Liver (tissue), 9 donors: ENCODE results near the gene C1orf50. TPM values are rescaled to one million over a fixed set of nuclear protein-coding genes. Genes with fewer than 3 reads are reported as not detected.

ENCODE experiments used
- DNase-seq: peaks from one replicate; pipeline ENCODE4 v3.0.0-alpha.2; 2017; ENCODE audit warnings: low spot score
- H3K27ac ChIP-seq, 2 donors: one replicate each; pipeline ENCODE4 v1.7.0; 2013; ENCODE audit warnings: inconsistent platforms in 2 of 2, low read length in 2 of 2, control low read depth in 1 of 2, low read depth in 1 of 2, mild to moderate bottlenecking in 1 of 2
- H3K27me3 ChIP-seq, 4 donors: one replicate each; pipeline versions ENCODE4 v1.6.1 to v1.7.0; 2013; ENCODE audit warnings: low read length in 3 of 4, inconsistent platforms in 1 of 4, mild to moderate bottlenecking in 1 of 4, moderate library complexity in 1 of 4; ENCODE audit not compliant: control insufficient read depth in 4 of 4, insufficient read depth in 4 of 4
- H3K36me3 ChIP-seq, 4 donors: one replicate each; pipeline versions ENCODE4 v1.6.1 to v1.7.0; 2013; ENCODE audit warnings: low read length in 3 of 4, mild to moderate bottlenecking in 3 of 4, low read depth in 1 of 4, moderate library complexity in 1 of 4; ENCODE audit not compliant: control insufficient read depth in 4 of 4, insufficient read depth in 3 of 4
- H3K4me1 ChIP-seq, 4 donors: one replicate each; pipeline versions ENCODE4 v1.6.1 to v1.7.0; 2013; ENCODE audit warnings: low read length in 3 of 4, mild to moderate bottlenecking in 3 of 4, moderate library complexity in 1 of 4; ENCODE audit not compliant: control insufficient read depth in 4 of 4, insufficient read depth in 4 of 4
- H3K4me3 ChIP-seq, 3 donors: one replicate each; pipeline versions ENCODE4 v1.6.1 to v1.7.0; 2013; ENCODE audit warnings: low read length in 3 of 3, control low read depth in 1 of 3, low read depth in 1 of 3, mild to moderate bottlenecking in 1 of 3
- H3K9ac ChIP-seq, 2 donors: one replicate each; pipeline ENCODE4 v1.7.0; 2013; ENCODE audit warnings: low read length in 2 of 2, mild to moderate bottlenecking in 2 of 2, moderate library complexity in 2 of 2, control low read depth in 1 of 2, low read depth in 1 of 2
- H3K9me3 ChIP-seq, 4 donors: one replicate each; pipeline versions ENCODE4 v1.6.1 to v1.7.0; 2013; ENCODE audit warnings: low read length in 3 of 4; ENCODE audit not compliant: control insufficient read depth in 4 of 4
- CTCF ChIP-seq: fragments of 150-350 bp; IDR thresholded peaks from 2 replicates; pipeline ENCODE4 v1.5.1; 2017; ENCODE audit warnings: improper control_type of control experiment, low read depth, low read length; ENCODE audit not compliant: missing input control
- EGR1 ChIP-seq, 2 donors: IDR thresholded peaks; 2 replicates each; pipeline ENCODE4 v1.6.1; 2016 to 2018; ENCODE audit warnings: antibody characterized with exemption in 2 of 2, low read depth in 2 of 2
- FOXA1 ChIP-seq: IDR thresholded peaks from 2 replicates; pipeline ENCODE4 v1.6.1; 2016; ENCODE audit warnings: antibody characterized with exemption
- FOXA2 ChIP-seq: IDR thresholded peaks from 2 replicates; pipeline ENCODE4 v1.6.1; 2016; ENCODE audit warnings: antibody characterized with exemption
- HNF4A ChIP-seq, 2 donors: conservative IDR thresholded peaks; 2 replicates each; pipeline ENCODE4 v1.6.1; 2016; ENCODE audit warnings: antibody characterized with exemption in 2 of 2, mild to moderate bottlenecking in 2 of 2
- HNF4G ChIP-seq: IDR thresholded peaks from 2 replicates; pipeline ENCODE4 v1.6.1; 2016; ENCODE audit warnings: antibody characterized with exemption
- JUND ChIP-seq, 2 donors: IDR thresholded peaks; 2 replicates each; pipeline ENCODE4 v1.6.1; 2016; ENCODE audit warnings: antibody characterized with exemption in 2 of 2
- NR2F2 ChIP-seq: IDR thresholded peaks from 2 replicates; pipeline ENCODE4 v1.6.1; 2016; ENCODE audit warnings: antibody characterized with exemption
- RXRA ChIP-seq, 2 donors: IDR thresholded peaks; 2 replicates each; pipeline ENCODE4 v1.6.1; 2017 to 2018; ENCODE audit warnings: antibody characterized with exemption in 2 of 2, mild to moderate bottlenecking in 1 of 2
- SP1 ChIP-seq: IDR thresholded peaks from 2 replicates; pipeline ENCODE4 v1.6.1; 2018; ENCODE audit warnings: antibody characterized with exemption, mild to moderate bottlenecking
- TAF1 ChIP-seq: conservative IDR thresholded peaks from 2 replicates; pipeline ENCODE4 v1.6.1; 2016; ENCODE audit warnings: antibody characterized with exemption, mild to moderate bottlenecking
- YY1 ChIP-seq: IDR thresholded peaks from 2 replicates; pipeline ENCODE4 v1.6.1; 2016; ENCODE audit warnings: antibody characterized with exemption, mild to moderate bottlenecking
- WGBS: extraction: QIAGEN DNeasy Blood & Tissue Kit; methylation state at CpG from one replicate; pipeline ENCODE4 v1.1.7; 2013; 5-methylcytosine and 5-hydroxymethylcytosine counted together
- polyA plus RNA-seq, 2 donors: library from polyadenylated mRNA; stranded (reverse) in 1 of 2; unstranded in 1 of 2; fragments of 200-250 nt in 1 of 2; fragments of >200 nt in 1 of 2; fragmentation: Nextera tagmentation in 1 of 2; extraction: Ambion mirVana in 1 of 2; gene quantifications; one replicate each; pipeline versions ENCODE4 v1.2.1 to v1.2.3, GENCODE V29; 2013 to 2015
- total RNA-seq, 2 donors: library from RNA; depleted of rRNA; stranded (reverse); fragments of >200 nt; gene quantifications; one replicate each; pipeline ENCODE4 v1.2.3, GENCODE V29; 2014
- TF ChIP-seq, protein P1 (sequence below): IDR thresholded peaks from 2 replicates; pipeline ENCODE4 v1.6.1; 2016; ENCODE audit warnings: antibody characterized with exemption
- TF ChIP-seq, protein P2 (sequence below): IDR thresholded peaks from 2 replicates; pipeline ENCODE4 v1.6.1; 2016; ENCODE audit warnings: antibody characterized with exemption, mild to moderate bottlenecking
- donor health status: healthy.
- donor health status: healthy.
- donor health status: healthy.
- donor health status: healthy.
- donor health status: healthy.

The C1orf50 gene
- total and polyA plus RNA-seq, 4 donors: 2.6 to 5.8 (median 3.5) TPM

GRCh38 chr1:42788021-42788420 lies 21.0 kb downstream of the C1orf50 start:
- Histone ChIP-seq H3K27ac (no peak overlapping the region), H3K36me3 (peaks cover 0 to 4% (median 1%) of the 10 kb centered on the region in 4 donors), H3K4me3 (no peak overlapping the region), H3K4me1 (peaks cover 0 to 10% (median 2%) of the 10 kb centered on the region in 4 donors), H3K9ac (no peak overlapping the region), H3K9me3 (no peaks in the 10 kb centered on the region), H3K27me3 (no peaks in the 10 kb centered on the region)
- 98% methylated on average over 1 of the region's 1 CpG for WGBS
- TF ChIP-seq TAF1: no peak
- TF ChIP-seq RXRA (IDR thresholded peaks at IDR 0.05): no peak
- no peak for TF ChIP-seq YY1
- no peak for TF ChIP-seq NR2F2
- no peak for TF ChIP-seq SP1
- TF ChIP-seq HNF4G: no peak
- no peak for TF ChIP-seq HNF4A (conservative IDR thresholded peaks at IDR 0.05)
- TF ChIP-seq EGR1 (IDR thresholded peaks at IDR 0.05; ENCODE audit: low read depth in 2 of 2): no peak
- TF ChIP-seq FOXA2: no peak
- TF ChIP-seq, protein P1, sequence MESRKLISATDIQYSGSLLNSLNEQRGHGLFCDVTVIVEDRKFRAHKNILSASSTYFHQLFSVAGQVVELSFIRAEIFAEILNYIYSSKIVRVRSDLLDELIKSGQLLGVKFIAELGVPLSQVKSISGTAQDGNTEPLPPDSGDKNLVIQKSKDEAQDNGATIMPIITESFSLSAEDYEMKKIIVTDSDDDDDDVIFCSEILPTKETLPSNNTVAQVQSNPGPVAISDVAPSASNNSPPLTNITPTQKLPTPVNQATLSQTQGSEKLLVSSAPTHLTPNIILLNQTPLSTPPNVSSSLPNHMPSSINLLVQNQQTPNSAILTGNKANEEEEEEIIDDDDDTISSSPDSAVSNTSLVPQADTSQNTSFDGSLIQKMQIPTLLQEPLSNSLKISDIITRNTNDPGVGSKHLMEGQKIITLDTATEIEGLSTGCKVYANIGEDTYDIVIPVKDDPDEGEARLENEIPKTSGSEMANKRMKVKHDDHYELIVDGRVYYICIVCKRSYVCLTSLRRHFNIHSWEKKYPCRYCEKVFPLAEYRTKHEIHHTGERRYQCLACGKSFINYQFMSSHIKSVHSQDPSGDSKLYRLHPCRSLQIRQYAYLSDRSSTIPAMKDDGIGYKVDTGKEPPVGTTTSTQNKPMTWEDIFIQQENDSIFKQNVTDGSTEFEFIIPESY: no peak
- TF ChIP-seq FOXA1: no peak
- TF ChIP-seq CTCF: no peak
- TF ChIP-seq, protein P2, sequence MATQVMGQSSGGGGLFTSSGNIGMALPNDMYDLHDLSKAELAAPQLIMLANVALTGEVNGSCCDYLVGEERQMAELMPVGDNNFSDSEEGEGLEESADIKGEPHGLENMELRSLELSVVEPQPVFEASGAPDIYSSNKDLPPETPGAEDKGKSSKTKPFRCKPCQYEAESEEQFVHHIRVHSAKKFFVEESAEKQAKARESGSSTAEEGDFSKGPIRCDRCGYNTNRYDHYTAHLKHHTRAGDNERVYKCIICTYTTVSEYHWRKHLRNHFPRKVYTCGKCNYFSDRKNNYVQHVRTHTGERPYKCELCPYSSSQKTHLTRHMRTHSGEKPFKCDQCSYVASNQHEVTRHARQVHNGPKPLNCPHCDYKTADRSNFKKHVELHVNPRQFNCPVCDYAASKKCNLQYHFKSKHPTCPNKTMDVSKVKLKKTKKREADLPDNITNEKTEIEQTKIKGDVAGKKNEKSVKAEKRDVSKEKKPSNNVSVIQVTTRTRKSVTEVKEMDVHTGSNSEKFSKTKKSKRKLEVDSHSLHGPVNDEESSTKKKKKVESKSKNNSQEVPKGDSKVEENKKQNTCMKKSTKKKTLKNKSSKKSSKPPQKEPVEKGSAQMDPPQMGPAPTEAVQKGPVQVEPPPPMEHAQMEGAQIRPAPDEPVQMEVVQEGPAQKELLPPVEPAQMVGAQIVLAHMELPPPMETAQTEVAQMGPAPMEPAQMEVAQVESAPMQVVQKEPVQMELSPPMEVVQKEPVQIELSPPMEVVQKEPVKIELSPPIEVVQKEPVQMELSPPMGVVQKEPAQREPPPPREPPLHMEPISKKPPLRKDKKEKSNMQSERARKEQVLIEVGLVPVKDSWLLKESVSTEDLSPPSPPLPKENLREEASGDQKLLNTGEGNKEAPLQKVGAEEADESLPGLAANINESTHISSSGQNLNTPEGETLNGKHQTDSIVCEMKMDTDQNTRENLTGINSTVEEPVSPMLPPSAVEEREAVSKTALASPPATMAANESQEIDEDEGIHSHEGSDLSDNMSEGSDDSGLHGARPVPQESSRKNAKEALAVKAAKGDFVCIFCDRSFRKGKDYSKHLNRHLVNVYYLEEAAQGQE: no peak
- no peak for DNase-seq

DNA sequence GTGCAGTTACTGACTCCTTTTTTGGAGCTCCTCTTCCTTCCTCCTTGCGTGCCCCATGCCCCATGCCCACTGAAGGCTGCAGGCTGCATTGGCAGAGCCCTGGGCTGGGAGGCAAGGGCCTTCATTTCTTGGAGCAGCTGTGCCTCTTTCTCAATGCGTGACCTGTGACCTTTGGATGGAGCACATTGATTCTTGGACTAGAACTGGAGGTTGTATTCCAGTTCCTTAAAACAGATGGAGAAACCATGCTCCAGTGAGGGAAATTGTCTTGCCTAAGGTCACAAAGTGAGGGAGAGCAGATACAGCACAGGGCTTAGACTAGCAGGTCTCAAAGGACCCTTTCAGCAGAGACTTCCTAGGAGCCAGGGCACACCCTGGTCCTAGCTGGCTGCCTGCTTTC lies 26.8 kb downstream of the C1orf50 start:
- WGBS: 90% methylated on average over 2 of the region's 2 CpGs
- H3K9me3 ChIP-seq: no peaks in the 10 kb centered on the region
- no peak overlapping the region for H3K27ac ChIP-seq
- H3K4me3 ChIP-seq: no peak overlapping the region
- no peaks in the 10 kb centered on the region for H3K36me3 ChIP-seq
- H3K27me3 ChIP-seq: no peaks in the 10 kb centered on the region
- no peak for TF ChIP-seq FOXA2
- no peak for TF ChIP-seq JUND (IDR thresholded peaks at IDR 0.05)
- H3K4me1 ChIP-seq: no peaks in the 10 kb centered on the region
- no peak overlapping the region for H3K9ac ChIP-seq
- no peak for DNase-seq
